CD4-positive, alpha-beta T cell (primary cell): ENCODE measurements around the gene UXS1. TPM values are rescaled to one million over a fixed set of nuclear protein-coding genes. Genes with fewer than 3 reads are reported as not detected.
A peak's percentile ranks its signal among the peaks of the same experiment; 100 is the strongest.

Experiments
- ATAC-seq: fragments of 200-7000 bp; cut with Tn5 transposase; one replicate; pipeline ENCODE4 v1.10.0; 2022; ENCODE audit warnings: mild to moderate bottlenecking; ENCODE audit not compliant: poor library complexity
- CTCF ChIA-PET: fragments of 350-600 bp; sonication (Branson Sonifier 250); formaldehyde crosslinking; loops from one replicate; lab custom pipeline; 2021; ENCODE audit warnings: antibody characterized with exemption, inconsistent platforms; lab: Charles Lee
- POLR2A ChIA-PET: fragments of 350-600 bp; sonication (Branson Sonifier 250); formaldehyde crosslinking; loops from one replicate; lab custom pipeline; 2021; ENCODE audit warnings: antibody characterized with exemption, inconsistent platforms; lab: Charles Lee
- DNase-seq, 14 experiments: peaks; one replicate each; pipeline ENCODE4 v3.0.0-alpha.2; 2013 to 2020; ENCODE audit warnings: mixed read lengths in 2 of 14
- H3K27ac ChIP-seq, 2 donors: one replicate each; pipeline versions ENCODE4 v1.5.1 to v1.7.0; 2013; ENCODE audit warnings: low read length in 2 of 2, low read depth in 1 of 2, mild to moderate bottlenecking in 1 of 2
- H3K27me3 ChIP-seq, 2 experiments: 1 replicate in 1 of 2; 2 replicates in 1 of 2; pipeline versions ENCODE4 v1.6.1 to v1.7.0; 2013; ENCODE audit warnings: low read length in 2 of 2, control low read depth in 1 of 2, mild to moderate bottlenecking in 1 of 2, moderate library complexity in 1 of 2; ENCODE audit not compliant: insufficient read depth in 2 of 2, control insufficient read depth in 1 of 2
- H3K36me3 ChIP-seq: one replicate; pipeline ENCODE4 v1.6.1; 2013; ENCODE audit warnings: low read length, control low read depth; ENCODE audit not compliant: insufficient read depth
- H3K4me1 ChIP-seq: one replicate; pipeline ENCODE4 v1.6.1; 2013; ENCODE audit warnings: low read length, control low read depth; ENCODE audit not compliant: insufficient read depth
- H3K4me3 ChIP-seq: one replicate; pipeline ENCODE4 v1.5.1; 2013; ENCODE audit warnings: mild to moderate bottlenecking, low read length, moderate library complexity
- H3K9me3 ChIP-seq, 2 experiments: 1 replicate in 1 of 2; 2 replicates in 1 of 2; pipeline versions ENCODE4 v1.6.1 to v1.7.0; 2013; ENCODE audit warnings: low read length in 2 of 2, mild to moderate bottlenecking in 2 of 2, control low read depth in 1 of 2, moderate library complexity in 1 of 2; ENCODE audit not compliant: control insufficient read depth in 1 of 2, insufficient read depth in 1 of 2
- H3K27ac Mint-ChIP-seq: one replicate; pipeline ENCODE4 v1.8.0; 2020; ENCODE audit warnings: mixed read lengths
- H3K27me3 Mint-ChIP-seq: one replicate; pipeline ENCODE4 v1.8.0; 2021; ENCODE audit warnings: mixed read lengths
- H3K36me3 Mint-ChIP-seq: one replicate; pipeline ENCODE4 v1.8.0; 2021; ENCODE audit warnings: low read depth, mixed read lengths
- H3K4me1 Mint-ChIP-seq: one replicate; pipeline ENCODE4 v1.8.0; 2021; ENCODE audit warnings: low read depth, mixed read lengths
- H3K4me3 Mint-ChIP-seq: one replicate; pipeline ENCODE4 v1.8.0; 2020; ENCODE audit warnings: mild to moderate bottlenecking, mixed read lengths
- H3K9me3 Mint-ChIP-seq: one replicate; pipeline ENCODE4 v1.8.0; 2020; ENCODE audit warnings: mixed read lengths
- CTCF ChIP-seq: fragments of 200-600 bp; IDR thresholded peaks from one replicate; pipeline ENCODE4 v1.8.0; 2022; ENCODE audit warnings: antibody characterized with exemption, mild to moderate bottlenecking
- intact Hi-C, 2 experiments: fragments of 100-400 bp; cut with DNase I in 1 of 2; cut with micrococcal nuclease in 1 of 2; formaldehyde crosslinking; loops; one replicate each; pipeline versions ENCODE4 v1.15.1 to v1.9.0; 2023 to 2025; cut with DNase I, micrococcal nuclease
- total RNA-seq, 174 experiments: library from RNA in 2 of 174; stranded (reverse) in 2 of 174; gene quantifications; one replicate each; pipeline ENCODE4 v1.2.3 and lab custom pipeline; 2021 to 2026

UXS1 gene
- total RNA-seq, 2 experiments from 2014 or later = 59.3 to 67.1 TPM

- POLR2A ChIA-PET = interaction anchor here (1.4 kb wide), 1 partner anchor 10 kb away, joined by 3 read pairs; no protein-coding TSS in a partner anchor
- no peak overlapping the region for H3K4me3 Mint-ChIP-seq
- CTCF ChIA-PET = no interaction called here
Measured at GRCh38 chr2:106127776-106128268, 66.3 kb downstream of the UXS1 start.

GRCh38 chr2:106127282-106127771 lies 66.8 kb downstream of the UXS1 start:
- Mint-ChIP-seq H3K9me3 (no peaks in the 10 kb centered on the region), H3K27me3 (no peaks in the 10 kb centered on the region), H3K27ac (peak overlapping the region; percentile 53), H3K4me1 (peaks cover 28% of the 10 kb centered on the region), H3K4me3 (no peak overlapping the region), H3K36me3 (peaks cover 76% of the 10 kb centered on the region)
- ChIA-PET CTCF (no interaction called here), POLR2A (interaction anchor here (1.4 kb wide), 1 partner anchor 11 kb away, joined by 3 read pairs; no protein-coding TSS in a partner anchor)
- TF ChIP-seq CTCF = no peak
- intact Hi-C loops = no loop called here
- peaks cover 11% of the 10 kb centered on the region for H3K4me1 ChIP-seq
- H3K27me3 ChIP-seq = no peaks in the 10 kb centered on the region
- no peaks in the 10 kb centered on the region for H3K9me3 ChIP-seq
- no peak overlapping the region for H3K27ac ChIP-seq
- ATAC-seq = no peak
- DNase-seq = no peak
- peaks cover 74% of the 10 kb centered on the region for H3K36me3 ChIP-seq
- H3K4me3 ChIP-seq = no peak overlapping the region

More at GRCh38 chr2:106127776-106128268, 66.3 kb downstream of the UXS1 start:
- Histone ChIP-seq H3K4me3 (no peak overlapping the region), H3K9me3 (no peaks in the 10 kb centered on the region), H3K36me3 (peaks cover 69% of the 10 kb centered on the region), H3K4me1 (peaks cover 11% of the 10 kb centered on the region), H3K27me3 (no peaks in the 10 kb centered on the region), H3K27ac (no peak overlapping the region)
- no peak for TF ChIP-seq CTCF
- no peak for DNase-seq
- no peak for ATAC-seq
- H3K9me3 Mint-ChIP-seq = no peaks in the 10 kb centered on the region
- peak overlapping the region; percentile 53 for H3K27ac Mint-ChIP-seq
- intact Hi-C loops = no loop called here
- peaks cover 73% of the 10 kb centered on the region for H3K36me3 Mint-ChIP-seq
- peaks cover 26% of the 10 kb centered on the region for H3K4me1 Mint-ChIP-seq
- no peaks in the 10 kb centered on the region for H3K27me3 Mint-ChIP-seq

- POLR2A ChIA-PET = interaction anchor here (1.2 to 1.4 kb wide), 2 partner anchors 11 to 33 kb away, joined by 3 read pairs; no protein-coding TSS in a partner anchor
- CTCF ChIA-PET = no interaction called here
- no peak for TF ChIP-seq CTCF
- Mint-ChIP-seq H3K4me1 (peaks cover 28% of the 10 kb centered on the region), H3K27ac (peak overlapping the region; percentile 44), H3K36me3 (peaks cover 77% of the 10 kb centered on the region), H3K9me3 (no peaks in the 10 kb centered on the region), H3K27me3 (no peaks in the 10 kb centered on the region), H3K4me3 (no peak overlapping the region)
- Histone ChIP-seq H3K36me3 (peaks cover 79% of the 10 kb centered on the region), H3K4me3 (no peak overlapping the region), H3K27ac (no peak overlapping the region), H3K9me3 (no peaks in the 10 kb centered on the region), H3K4me1 (peaks cover 11% of the 10 kb centered on the region), H3K27me3 (no peaks in the 10 kb centered on the region)
- ATAC-seq (no peak), DNase-seq (no peak)
- intact Hi-C loops = no loop called here
Measured at GRCh38 chr2:106126705-106127281, 67.3 kb downstream of the UXS1 start.
